Spleen (tissue), 11 donors: ENCODE measurements around the gene PHYH. TPM values are rescaled to one million over a fixed set of nuclear protein-coding genes. Genes with fewer than 3 reads are reported as not detected.
A peak's percentile ranks its signal among the peaks of the same experiment; 100 is the strongest.

Source experiments
- DNase-seq: peaks from one replicate; pipeline ENCODE4 v3.0.0-alpha.2; 2020
- H3K27ac ChIP-seq, 8 donors: fragments of 200-600 bp; sonication (generic) in 7 of 8; 1 replicate in 4 of 8; 2 replicates in 4 of 8; pipeline versions ENCODE4 v1.5.0 to v1.8.0; 2016 to 2021; ENCODE audit warnings: inconsistent platforms in 4 of 8, mild to moderate bottlenecking in 4 of 8, moderate library complexity in 1 of 8
- H3K27me3 ChIP-seq, 7 donors: fragments of 200-600 bp; sonication (generic) in 6 of 7; replicated peaks in 1 of 7; 1 replicate in 4 of 7; 2 replicates in 3 of 7; pipeline versions ENCODE4 v1.5.0 to v1.8.0; 2016 to 2021; ENCODE audit warnings: inconsistent platforms in 3 of 7, mild to moderate bottlenecking in 1 of 7
- H3K36me3 ChIP-seq, 6 donors: fragments of 200-600 bp; sonication (generic) in 5 of 6; 1 replicate in 4 of 6; 2 replicates in 2 of 6; pipeline versions ENCODE4 v1.5.0 to v1.8.0; 2016 to 2021; ENCODE audit warnings: inconsistent platforms in 2 of 6
- H3K4me1 ChIP-seq, 6 donors: fragments of 200-600 bp; sonication (generic) in 5 of 6; 1 replicate in 3 of 6; 2 replicates in 3 of 6; pipeline versions ENCODE4 v1.5.0 to v1.8.0; 2016 to 2021; ENCODE audit warnings: inconsistent platforms in 3 of 6
- H3K4me3 ChIP-seq, 8 donors: fragments of 200-600 bp; sonication (generic) in 7 of 8; 1 replicate in 4 of 8; 2 replicates in 4 of 8; pipeline versions ENCODE4 v1.5.0 to v1.8.0; 2016 to 2021; ENCODE audit warnings: inconsistent platforms in 4 of 8, mild to moderate bottlenecking in 4 of 8, moderate library complexity in 2 of 8
- H3K9me3 ChIP-seq, 8 donors: fragments of 200-600 bp; sonication (generic) in 7 of 8; 1 replicate in 4 of 8; 2 replicates in 4 of 8; pipeline versions ENCODE4 v1.5.0 to v1.8.0; 2016 to 2021; ENCODE audit warnings: inconsistent platforms in 4 of 8
- POLR2A ChIP-seq, 3 donors: fragments of 450-650 bp; IDR thresholded peaks; one replicate each; pipeline ENCODE4 v1.5.1; 2017; ENCODE audit warnings: antibody characterized with exemption in 3 of 3, mild to moderate bottlenecking in 1 of 3
- POLR2AphosphoS5 ChIP-seq, 3 donors: sonication (generic); formaldehyde crosslinking; IDR thresholded peaks; one replicate each; pipeline ENCODE4 v1.5.1; 2017; ENCODE audit warnings: antibody characterized with exemption in 3 of 3
- WGBS, 5 donors: extraction: QIAGEN DNeasy Blood & Tissue Kit in 3 of 5; methylation state at CpG; one replicate each; pipeline versions ENCODE4 v1.1.5 to v1.1.7; 2013 to 2018; 5-methylcytosine and 5-hydroxymethylcytosine counted together
- intact Hi-C: fragments of 100-400 bp; cut with DNase I; formaldehyde crosslinking; loops from one replicate; pipeline ENCODE4 v1.15.0; 2023; ENCODE audit warnings: low total_unique reads
- polyA plus RNA-seq, 3 donors: library from polyadenylated mRNA; stranded (reverse); fragments of 200-250 nt; gene quantifications; one replicate each; pipeline ENCODE4 v1.2.1, GENCODE V29; 2013
- total RNA-seq, 7 donors: library from RNA; depleted of rRNA in 3 of 7; stranded (reverse); fragments of >200 nt in 3 of 7; fragmentation: NEBNext Ultra II Directional in 4 of 7; extraction: Animal tissue kit (Norgen Biotek cat#: 25700) in 4 of 7; gene quantifications; one replicate each; pipeline versions ENCODE4 v1.1.0 to v1.2.1, GENCODE V29; 2016 to 2021
- TF ChIP-seq, protein P1 (sequence below), 11 experiments: fragments of 200-600 bp in 7 of 11; fragments of 450-650 bp in 4 of 11; sonication (generic) in 4 of 11; IDR thresholded peaks in 8 of 11; conservative IDR thresholded peaks in 3 of 11; 1 replicate in 7 of 11; 2 replicates in 4 of 11; pipeline versions ENCODE4 v1.4.0 to v1.8.0; 2016 to 2021; ENCODE audit warnings: antibody characterized with exemption in 11 of 11, inconsistent platforms in 4 of 11, mild to moderate bottlenecking in 1 of 11
- donor health status: healthy with polysubstance abuse.
- donor health status: DM: no; HTN: no; CAD: no; lungs with moderate emphysema.
- donor health status: DM: no; HTN: no; CAD: no.
- donor health status: Bipolar disorder and iron deficiency.
- donor health status: healthy.
- donor health status: DM: no; HTN: no; CAD: no.
- donor health status: DM: yes; HTN: yes; CAD: no.

PHYH gene
- total and polyA plus RNA-seq, 10 donors: 9.8 to 30.5 (median 13.6) TPM

DNA sequence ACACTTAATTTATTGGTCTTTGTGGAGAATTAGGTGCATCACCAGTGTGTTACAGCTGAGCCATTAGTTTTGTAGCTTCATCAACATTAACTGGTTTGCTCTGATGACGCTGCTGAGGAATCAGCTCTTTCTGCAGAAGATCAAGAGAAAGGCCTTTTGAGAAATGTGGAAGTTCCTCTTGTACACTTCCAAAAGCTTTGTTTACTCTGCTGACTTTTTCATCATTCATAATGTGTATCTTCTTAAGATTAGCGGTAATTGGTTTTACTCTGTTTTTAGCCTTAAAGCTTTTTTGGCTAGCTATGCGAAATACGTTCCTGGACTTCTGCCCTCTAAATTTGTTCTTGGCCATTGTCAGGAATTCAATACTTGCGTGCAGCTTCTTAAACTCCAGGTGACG, 8.2 kb upstream of the PHYH start:
- Histone ChIP-seq H3K9me3 (no peaks in the 10 kb centered on the region), H3K27ac (no peak overlapping the region), H3K36me3 (peaks cover 0 to 4% (median 0%) of the 10 kb centered on the region in 6 donors), H3K4me1 (no peaks in the 10 kb centered on the region), H3K27me3 (no peaks in the 10 kb centered on the region), H3K4me3 (no peak overlapping the region)
- 90 to 97% (median 93%) methylated on average over 6 of the region's 6 CpGs for WGBS, 5 donors
- TF ChIP-seq, protein P1, sequence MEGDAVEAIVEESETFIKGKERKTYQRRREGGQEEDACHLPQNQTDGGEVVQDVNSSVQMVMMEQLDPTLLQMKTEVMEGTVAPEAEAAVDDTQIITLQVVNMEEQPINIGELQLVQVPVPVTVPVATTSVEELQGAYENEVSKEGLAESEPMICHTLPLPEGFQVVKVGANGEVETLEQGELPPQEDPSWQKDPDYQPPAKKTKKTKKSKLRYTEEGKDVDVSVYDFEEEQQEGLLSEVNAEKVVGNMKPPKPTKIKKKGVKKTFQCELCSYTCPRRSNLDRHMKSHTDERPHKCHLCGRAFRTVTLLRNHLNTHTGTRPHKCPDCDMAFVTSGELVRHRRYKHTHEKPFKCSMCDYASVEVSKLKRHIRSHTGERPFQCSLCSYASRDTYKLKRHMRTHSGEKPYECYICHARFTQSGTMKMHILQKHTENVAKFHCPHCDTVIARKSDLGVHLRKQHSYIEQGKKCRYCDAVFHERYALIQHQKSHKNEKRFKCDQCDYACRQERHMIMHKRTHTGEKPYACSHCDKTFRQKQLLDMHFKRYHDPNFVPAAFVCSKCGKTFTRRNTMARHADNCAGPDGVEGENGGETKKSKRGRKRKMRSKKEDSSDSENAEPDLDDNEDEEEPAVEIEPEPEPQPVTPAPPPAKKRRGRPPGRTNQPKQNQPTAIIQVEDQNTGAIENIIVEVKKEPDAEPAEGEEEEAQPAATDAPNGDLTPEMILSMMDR (IDR thresholded peaks at IDR 0.05 in 8 of 11, conservative IDR thresholded peaks at IDR 0.05 in 3 of 11): no peak
- TF ChIP-seq POLR2A (IDR thresholded peaks at IDR 0.05) (no peak), POLR2AphosphoS5 (IDR thresholded peaks at IDR 0.05) (no peak)
- intact Hi-C loops: no loop called here
- no peak for DNase-seq

DNA sequence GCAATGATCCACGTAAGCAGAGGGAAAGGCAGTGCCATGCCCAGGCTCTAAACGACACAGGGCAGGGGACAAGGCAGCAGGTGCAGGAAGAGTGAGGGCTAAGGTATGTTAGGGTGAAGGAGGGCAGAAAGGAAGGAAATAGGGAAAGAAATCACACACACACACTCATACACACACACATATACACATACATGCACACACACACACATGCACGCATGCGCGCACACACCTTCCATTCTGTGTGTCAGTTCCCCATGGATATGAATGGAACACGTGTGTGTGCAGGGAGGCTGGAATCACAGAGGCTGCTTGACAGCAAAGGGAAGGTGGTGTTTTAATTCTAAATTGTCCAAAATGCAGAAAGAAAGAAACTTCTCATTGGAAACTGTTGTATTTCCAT, 6.2 kb upstream of the PHYH start:
- no peak for DNase-seq
- no peaks in the 10 kb centered on the region for H3K27me3 ChIP-seq
- 86 to 95% (median 91%) methylated on average over 6 of the region's 6 CpGs for WGBS, 5 donors
- intact Hi-C loops: no loop called here
- TF ChIP-seq POLR2A (IDR thresholded peaks at IDR 0.05): no peak
- TF ChIP-seq, protein P1 (IDR thresholded peaks at IDR 0.05 in 8 of 11, conservative IDR thresholded peaks at IDR 0.05 in 3 of 11): no peak
- TF ChIP-seq POLR2AphosphoS5 (IDR thresholded peaks at IDR 0.05): no peak
- no peaks in the 10 kb centered on the region for H3K9me3 ChIP-seq
- peaks cover 5 to 19% (median 14%) of the 10 kb centered on the region in 6 donors for H3K4me1 ChIP-seq
- H3K4me3 ChIP-seq: no peak overlapping the region
- peaks cover 0 to 4% (median 0%) of the 10 kb centered on the region in 6 donors for H3K36me3 ChIP-seq
- no peak overlapping the region for H3K27ac ChIP-seq

DNA sequence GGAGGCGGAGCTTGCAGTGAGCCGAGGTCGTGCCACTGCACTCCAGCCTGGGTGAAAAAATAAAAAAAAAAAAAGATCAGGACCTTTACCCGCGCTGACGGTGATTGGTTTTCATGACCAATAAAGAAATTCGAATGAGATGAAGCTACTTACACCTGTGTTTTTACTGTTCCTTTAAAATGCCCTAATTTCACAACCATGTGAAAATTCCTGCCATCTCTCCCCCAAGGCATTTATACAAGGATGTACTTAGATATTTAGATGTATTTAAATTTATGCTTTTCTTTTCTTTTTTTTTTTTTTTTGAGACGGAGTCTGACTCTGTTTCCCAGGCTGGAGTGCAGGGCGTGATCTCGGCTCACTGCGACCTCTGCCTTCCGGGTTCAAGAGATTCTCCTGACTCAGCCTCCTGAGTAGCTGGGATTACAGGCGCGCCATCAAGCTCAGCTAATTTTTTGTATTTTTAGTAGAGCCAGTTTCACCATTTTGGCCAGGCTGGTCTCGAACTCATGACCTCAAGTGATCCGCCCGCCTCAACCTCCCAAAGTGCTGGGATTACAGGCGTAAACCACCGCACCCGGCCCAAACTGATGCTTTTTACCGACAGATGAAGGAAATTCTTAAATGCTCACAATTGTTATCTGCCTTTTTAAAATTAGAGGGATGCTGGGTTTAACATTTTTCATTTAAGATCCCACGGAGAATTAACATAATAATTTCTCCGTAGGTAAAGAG, 3.1 kb upstream of the PHYH start:
- Histone ChIP-seq H3K27me3 (no peaks in the 10 kb centered on the region), H3K4me1 (peaks cover 14 to 43% (median 32%) of the 10 kb centered on the region in 6 donors), H3K27ac (peak overlapping the region in 7 of 8 donors; percentile 91 to 98 (median 94)), H3K9me3 (no peaks in the 10 kb centered on the region), H3K36me3 (peaks cover 0 to 4% (median 0%) of the 10 kb centered on the region in 6 donors), H3K4me3 (peak overlapping the region in 5 of 8 donors; percentile 43 to 69 (median 45))
- intact Hi-C loops: no loop called here
- whole genome bisulfite sequencing, 5 donors: 80 to 84% (median 83%) methylated on average over 23 of the region's 23 CpGs
- TF ChIP-seq POLR2AphosphoS5 (IDR thresholded peaks at IDR 0.05) (no peak), POLR2A (IDR thresholded peaks at IDR 0.05) (no peak)
- TF ChIP-seq, protein P1 (IDR thresholded peaks at IDR 0.05 in 8 of 11, conservative IDR thresholded peaks at IDR 0.05 in 3 of 11): no peak
- no peak for DNase-seq

GRCh38 chr10:13298748-13299436, 972 bp downstream of the PHYH start:
- H3K27ac ChIP-seq: peak overlapping the region; percentile 93 to 98 (median 95)
- H3K4me3 ChIP-seq: peak overlapping the region; percentile 63 to 90 (median 69)
- 49 to 55% (median 51%) methylated on average over 18 to 20 of the region's 20 CpGs for WGBS, 5 donors

More at GRCh38 chr10:13298748-13299436, 972 bp downstream of the PHYH start:
- Histone ChIP-seq H3K4me1 (peaks cover 14 to 43% (median 32%) of the 10 kb centered on the region in 6 donors), H3K36me3 (peaks cover 0 to 16% (median 0%) of the 10 kb centered on the region in 6 donors), H3K9me3 (no peaks in the 10 kb centered on the region), H3K27me3 (no peaks in the 10 kb centered on the region)
- TF ChIP-seq POLR2AphosphoS5 (IDR thresholded peaks at IDR 0.05) (no peak), POLR2A (IDR thresholded peaks at IDR 0.05) (no peak)
- TF ChIP-seq, protein P1 (IDR thresholded peaks at IDR 0.05 in 8 of 11, conservative IDR thresholded peaks at IDR 0.05 in 3 of 11): no peak
- intact Hi-C loops: loop anchor here (10.0 kb wide), 1 partner anchor 134 kb away; the partner anchor contains the start of gene MCM10
- peak; percentile 9 for DNase-seq
